GM18867 (cell line): ENCODE measurements around the gene FGGY.
"Not testable (repeated sequence)": the region's sequence is repeated elsewhere in the genome, so short reads cannot be mapped to it uniquely, and the experiment has no call there.

ENCODE experiments used
- ATAC-seq: cut with Tn5 transposase; IDR thresholded peaks from one replicate; pipeline ENCODE4 v1.9.1; 2021; ENCODE audit warnings: mild to moderate bottlenecking, moderate library complexity; ENCODE audit not compliant: unreplicated experiment

FGGY gene

DNA sequence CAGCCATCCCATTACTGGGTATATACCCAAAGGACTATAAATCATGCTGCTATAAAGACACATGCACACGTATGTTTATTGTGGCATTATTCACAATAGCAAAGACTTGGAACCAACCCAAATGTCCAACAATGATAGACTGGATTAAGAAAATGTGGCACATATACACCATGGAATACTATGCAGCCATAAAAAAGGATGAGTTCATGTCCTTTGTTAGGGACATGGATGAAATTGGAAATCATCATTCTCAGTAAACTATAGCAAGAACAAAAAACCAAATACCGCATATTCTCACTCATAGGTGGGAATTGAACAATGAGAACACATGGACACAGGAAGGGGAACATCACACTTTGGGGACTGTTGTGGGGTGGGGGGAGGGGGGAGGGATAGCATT is 241.6 kb downstream of the FGGY start:
- not testable (repeated sequence) for ATAC-seq

DNA sequence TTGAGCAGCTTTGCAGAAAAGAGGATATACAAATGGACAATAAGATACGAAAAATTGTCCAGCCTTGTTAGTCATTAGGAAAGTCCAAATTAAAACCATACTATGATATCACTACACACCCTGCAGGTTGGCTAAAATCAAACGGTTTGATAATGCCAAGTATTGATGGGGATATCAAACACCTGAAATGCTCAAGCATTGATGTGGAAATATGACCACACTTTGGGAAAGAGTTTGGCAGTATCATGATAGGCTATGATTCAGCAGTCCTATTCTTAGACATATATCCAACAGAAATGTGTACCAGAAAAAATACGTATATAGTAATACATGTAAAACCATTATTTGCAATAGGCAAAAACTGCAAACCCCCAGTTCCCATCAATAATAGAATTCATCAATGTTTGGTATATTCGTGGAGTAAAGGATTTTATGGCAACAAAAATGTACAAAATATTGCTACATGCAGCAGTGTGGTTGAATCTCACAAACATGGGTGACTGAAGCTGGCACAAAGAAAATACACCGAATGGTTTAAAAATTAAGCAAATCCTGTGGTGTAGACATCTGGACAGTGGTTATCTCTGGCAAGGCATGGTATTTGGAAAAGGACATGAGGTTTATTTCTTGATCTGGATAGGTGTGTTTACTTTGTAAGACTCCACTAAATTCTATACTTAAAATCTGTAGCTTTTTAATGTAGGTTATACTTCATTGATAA is 243.2 kb downstream of the FGGY start:
- ATAC-seq = no peak

- ATAC-seq = no peak
These were observed 244.3 kb downstream of the FGGY start for GRCh38 chr1:59541161-59541560.

DNA sequence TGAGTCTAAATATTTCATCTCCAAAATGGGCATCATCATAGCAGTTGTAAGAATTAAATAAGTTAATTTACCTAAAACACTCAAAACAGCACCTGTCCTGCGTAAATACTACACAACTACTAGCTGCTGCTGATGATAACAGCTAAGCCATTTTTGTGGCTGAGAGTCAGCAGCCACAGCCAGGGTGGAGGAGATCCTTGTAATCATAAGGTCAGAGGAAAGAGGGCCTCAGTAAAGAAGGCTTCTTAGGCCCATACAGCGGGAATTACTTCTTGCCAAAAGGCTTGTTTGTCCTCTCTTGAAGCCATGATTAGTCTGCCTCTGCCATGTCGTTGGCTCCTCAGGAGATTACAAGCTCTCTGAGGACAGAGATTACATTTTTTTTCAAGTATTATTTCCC is 245.0 kb downstream of the FGGY start:
- ATAC-seq = no peak

DNA sequence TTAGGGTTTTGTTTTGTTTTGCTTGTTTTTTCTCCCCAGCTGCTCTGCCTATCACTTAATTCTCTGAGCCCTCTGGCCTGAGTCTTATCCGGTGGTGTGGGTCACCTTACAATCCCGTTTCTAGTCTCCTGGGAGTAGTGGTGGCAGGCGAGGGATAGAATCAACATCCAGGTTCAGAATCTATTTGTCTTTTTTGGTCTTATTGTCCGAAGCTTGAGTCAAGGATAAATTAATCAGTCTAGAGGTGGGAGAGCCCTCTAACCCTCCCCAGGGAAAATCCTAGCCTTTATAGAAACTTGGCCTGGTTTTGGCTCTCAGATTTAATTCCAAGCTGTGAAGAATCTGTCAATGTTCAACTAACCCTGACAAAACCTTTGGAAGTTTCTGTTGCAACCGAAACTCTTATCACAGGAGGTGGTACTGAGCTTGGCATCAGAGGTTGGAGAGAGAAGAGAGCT is 246.3 kb downstream of the FGGY start:
- no peak for ATAC-seq

- ATAC-seq = no peak
These were observed 247.9 kb downstream of the FGGY start for GRCh38 chr1:59544615-59545293.

DNA sequence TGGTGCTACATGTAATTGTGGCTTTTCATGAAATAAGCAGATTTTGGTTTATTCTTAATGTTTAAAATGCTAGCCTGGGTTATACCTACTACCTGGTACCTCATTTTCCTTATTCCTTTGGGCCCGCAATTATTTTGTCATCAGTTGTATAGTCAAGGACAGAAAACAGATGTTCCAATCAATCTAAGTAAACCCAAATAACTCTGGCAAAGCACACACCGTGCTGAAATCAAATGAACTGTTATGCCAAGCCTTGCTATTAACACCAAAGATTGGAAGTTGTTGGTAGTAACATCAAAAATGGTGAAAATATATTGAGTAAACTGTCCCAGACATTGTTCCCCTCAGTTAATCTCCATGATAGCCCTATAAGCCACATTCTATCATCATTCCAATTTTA is 248.9 kb downstream of the FGGY start:
- ATAC-seq = no peak

GRCh38 chr1:59549066-59549837 is 252.4 kb downstream of the FGGY start:
- ATAC-seq = no peak

- ATAC-seq = no peak
These were observed 253.0 kb downstream of the FGGY start for GRCh38 chr1:59549903-59550302.

- no peak for ATAC-seq
These were observed 255.1 kb downstream of the FGGY start for GRCh38 chr1:59552007-59552406.

GRCh38 chr1:59553371-59553770 is 256.5 kb downstream of the FGGY start:
- no peak for ATAC-seq

- ATAC-seq = no peak
These were observed 257.2 kb downstream of the FGGY start for GRCh38 chr1:59554011-59554663.

GRCh38 chr1:59554752-59555151 is 257.9 kb downstream of the FGGY start:
- no peak for ATAC-seq

DNA sequence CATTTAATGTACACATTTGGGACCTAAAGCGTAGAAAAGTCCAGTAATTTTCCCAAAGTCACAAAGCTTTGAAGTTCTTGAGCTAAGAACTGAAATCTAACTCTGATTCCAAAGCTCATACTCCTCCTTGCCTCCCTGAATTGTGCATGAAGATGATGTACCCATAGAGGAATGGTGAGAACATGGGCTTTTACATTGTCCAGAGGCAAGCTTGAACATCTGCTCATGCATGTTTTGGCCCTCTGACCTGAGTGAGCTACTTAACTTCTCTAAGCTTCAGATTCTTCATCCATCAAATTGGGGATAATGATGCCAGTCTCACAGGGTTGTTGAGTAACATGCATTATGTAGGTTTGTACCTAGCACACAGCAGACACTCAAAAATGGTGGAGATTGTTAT is 259.5 kb downstream of the FGGY start:
- ATAC-seq = no peak

GRCh38 chr1:59556802-59557548 is 260.1 kb downstream of the FGGY start:
- ATAC-seq = no peak

DNA sequence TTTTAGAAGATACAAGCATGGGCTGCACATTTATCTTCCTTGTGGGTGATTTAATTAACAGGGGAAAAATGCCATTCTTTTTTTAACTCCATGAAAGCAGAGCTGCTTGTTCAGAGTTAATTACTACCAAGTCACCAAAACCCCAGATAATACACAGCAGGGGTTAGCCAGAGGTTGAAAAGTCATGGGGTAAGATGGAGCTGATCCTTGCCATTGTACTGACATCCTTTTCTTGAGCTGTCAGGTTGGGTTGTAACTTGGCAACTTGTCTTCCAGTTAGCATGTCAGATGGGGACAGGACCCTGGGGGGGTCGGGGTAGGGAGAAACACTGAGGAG is 260.6 kb downstream of the FGGY start:
- ATAC-seq = no peak

- ATAC-seq = not testable (repeated sequence)
These were observed 261.7 kb downstream of the FGGY start for GRCh38 chr1:59558580-59558979.

- ATAC-seq = peak; percentile 55
These were observed 264.0 kb downstream of the FGGY start for GRCh38 chr1:59560807-59561450.

GRCh38 chr1:59561796-59562195 is 264.9 kb downstream of the FGGY start:
- no peak for ATAC-seq

DNA sequence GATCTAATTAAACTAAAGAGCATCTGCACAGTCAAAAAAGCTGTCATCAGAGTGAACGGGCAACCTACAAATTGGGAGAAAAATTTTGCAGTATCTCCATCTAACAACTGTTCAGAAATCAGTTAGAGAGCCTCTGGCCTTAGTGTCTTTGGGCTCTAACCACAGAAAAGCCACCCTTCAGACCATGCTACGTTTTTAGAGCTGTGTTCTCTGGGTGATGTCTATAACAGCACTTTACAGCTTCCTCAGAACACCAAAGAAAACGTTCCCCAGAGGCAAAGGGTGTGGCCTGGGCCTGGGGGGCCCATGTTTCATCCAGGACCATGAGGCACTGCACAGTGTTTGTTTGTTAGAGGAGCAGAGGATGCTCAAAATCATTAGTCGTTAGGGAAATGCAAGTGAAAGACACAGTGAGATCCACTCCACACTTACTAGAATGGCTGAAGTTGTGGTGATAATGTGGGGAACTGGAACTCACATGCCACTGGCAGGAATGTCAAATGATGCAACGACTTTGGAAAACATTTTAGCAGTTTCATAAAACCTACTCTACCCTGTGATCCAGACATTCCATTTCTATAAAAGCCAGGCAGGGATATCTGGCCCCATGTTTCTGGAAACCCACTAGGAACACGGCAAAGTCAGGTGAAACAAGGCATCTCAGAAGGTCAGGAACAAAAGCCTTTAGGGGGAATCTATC is 267.4 kb downstream of the FGGY start:
- no peak for ATAC-seq
